ENCODE measurements around the gene ZER1.
A peak's percentile ranks its signal among the peaks of the same experiment; 100 is the strongest.
"Not testable (repeated sequence)": the region's sequence is repeated elsewhere in the genome, so short reads cannot be mapped to it uniquely, and the experiment has no call there.

ZER1 gene

GRCh38 chr9:128771745-128772519, at the start of gene ZER1:
ZER1 (minus strand) TSS chr9:128771927; CDS start chr9:128755565, 16,362 bp downstream.
- peak; percentile 93 to 96 for DNase-seq (ENCODE audit: low read depth in 2 of 2)

GRCh38 chr9:128820665-128821583, 49.2 kb upstream of the ZER1 start:
- no peak for DNase-seq (ENCODE audit: low read depth in 2 of 2)

GRCh38 chr9:128819716-128820664, 48.3 kb upstream of the ZER1 start:
- no peak for DNase-seq (ENCODE audit: low read depth in 2 of 2)

GRCh38 chr9:128818839-128819715, 47.4 kb upstream of the ZER1 start:
- peak in 1 of 2 donors; percentile 29 for DNase-seq (ENCODE audit: low read depth in 2 of 2)

- peak; percentile 96 to 98 for DNase-seq (ENCODE audit: low read depth in 2 of 2)
Measured at GRCh38 chr9:128818099-128818838, 46.5 kb upstream of the ZER1 start, which contains the start of gene ENDOG. ENDOG (plus strand) TSS chr9:128818500; CDS start chr9:128818685, 185 bp downstream.

- DNase-seq (ENCODE audit: low read depth in 2 of 2): no peak
Measured at GRCh38 chr9:128810873-128811272, 39.1 kb upstream of the ZER1 start.

GRCh38 chr9:128809831-128810230, 38.1 kb upstream of the ZER1 start:
- no peak for DNase-seq (ENCODE audit: low read depth in 2 of 2)

- DNase-seq (ENCODE audit: low read depth in 2 of 2): no peak
Measured at GRCh38 chr9:128809036-128809599, 37.4 kb upstream of the ZER1 start.

- DNase-seq (ENCODE audit: low read depth in 2 of 2): no peak
Measured at GRCh38 chr9:128808543-128808942, 36.8 kb upstream of the ZER1 start.

GRCh38 chr9:128807827-128808226, 36.1 kb upstream of the ZER1 start:
- no peak for DNase-seq (ENCODE audit: low read depth in 2 of 2)

- DNase-seq (ENCODE audit: low read depth in 2 of 2): no peak
Measured at GRCh38 chr9:128805661-128806060, 33.9 kb upstream of the ZER1 start.

- DNase-seq (ENCODE audit: low read depth in 2 of 2): no peak
Measured at GRCh38 chr9:128802482-128802881, 30.8 kb upstream of the ZER1 start.

- no peak for DNase-seq (ENCODE audit: low read depth in 2 of 2)
Measured at GRCh38 chr9:128800061-128800460, 28.3 kb upstream of the ZER1 start.

- DNase-seq (ENCODE audit: low read depth in 2 of 2): no peak
Measured at GRCh38 chr9:128798896-128799295, 27.2 kb upstream of the ZER1 start.

- not testable (repeated sequence) for DNase-seq (ENCODE audit: low read depth in 2 of 2)
Measured at GRCh38 chr9:128794961-128795360, 23.2 kb upstream of the ZER1 start.

GRCh38 chr9:128792978-128793686, 21.4 kb upstream of the ZER1 start:
- DNase-seq (ENCODE audit: low read depth in 2 of 2): no peak

GRCh38 chr9:128792134-128792533, 20.4 kb upstream of the ZER1 start:
- DNase-seq (ENCODE audit: low read depth in 2 of 2): no peak

- DNase-seq (ENCODE audit: low read depth in 2 of 2): no peak
Measured at GRCh38 chr9:128790536-128790935, 18.8 kb upstream of the ZER1 start.

- DNase-seq (ENCODE audit: low read depth in 2 of 2): no peak
Measured at GRCh38 chr9:128788445-128788844, 16.7 kb upstream of the ZER1 start.
